HG02642 (cell line): ENCODE data around the gene SMAD6.
A peak's percentile ranks its signal among the peaks of the same experiment; 100 is the strongest.

Experiments used
- ATAC-seq: cut with Tn5 transposase; IDR thresholded peaks from one replicate; pipeline ENCODE4 v1.9.1; 2021; ENCODE audit warnings: mild to moderate bottlenecking; ENCODE audit not compliant: unreplicated experiment, poor library complexity

The SMAD6 gene

GRCh38 chr15:66701422-66702034 is 508 bp upstream of the SMAD6 start:
- ATAC-seq, result peak; percentile 30

DNA sequence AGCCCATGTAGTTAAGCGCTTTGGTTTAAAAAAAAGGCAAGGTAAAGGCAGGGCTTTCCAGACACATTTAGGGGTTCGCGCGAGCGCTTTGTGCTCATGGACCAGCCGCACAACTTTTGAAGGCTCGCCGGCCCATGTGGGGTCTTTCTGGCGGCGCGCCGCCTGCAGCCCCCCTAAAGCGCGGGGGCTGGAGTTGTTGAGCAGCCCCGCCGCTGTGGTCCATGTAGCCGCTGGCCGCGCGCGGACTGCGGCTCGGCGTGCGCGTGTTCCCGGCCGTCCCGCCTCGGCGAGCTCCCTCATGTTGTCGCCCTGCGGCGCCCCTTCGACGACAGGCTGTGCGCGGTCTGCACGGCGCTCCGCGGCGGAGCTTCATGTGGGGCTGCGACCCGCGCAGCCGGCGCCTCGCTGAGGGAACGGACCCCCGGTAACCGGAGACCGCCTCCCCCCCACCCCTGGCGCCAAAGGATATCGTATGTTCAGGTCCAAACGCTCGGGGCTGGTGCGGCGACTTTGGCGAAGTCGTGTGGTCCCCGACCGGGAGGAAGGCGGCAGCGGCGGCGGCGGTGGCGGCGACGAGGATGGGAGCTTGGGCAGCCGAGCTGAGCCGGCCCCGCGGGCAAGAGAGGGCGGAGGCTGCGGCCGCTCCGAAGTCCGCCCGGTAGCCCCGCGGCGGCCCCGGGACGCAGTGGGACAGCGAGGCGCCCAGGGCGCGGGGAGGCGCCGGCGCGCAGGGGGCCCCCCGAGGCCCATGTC is 927 bp downstream of the SMAD6 start:
- no peak for ATAC-seq

GRCh38 chr15:66703540-66703941 is 1.5 kb downstream of the SMAD6 start:
- no peak for ATAC-seq

- ATAC-seq, result no peak
These were observed 2.2 kb downstream of the SMAD6 start for GRCh38 chr15:66704019-66704802.

GRCh38 chr15:66704803-66705153 is 2.7 kb downstream of the SMAD6 start:
- no peak for ATAC-seq

DNA sequence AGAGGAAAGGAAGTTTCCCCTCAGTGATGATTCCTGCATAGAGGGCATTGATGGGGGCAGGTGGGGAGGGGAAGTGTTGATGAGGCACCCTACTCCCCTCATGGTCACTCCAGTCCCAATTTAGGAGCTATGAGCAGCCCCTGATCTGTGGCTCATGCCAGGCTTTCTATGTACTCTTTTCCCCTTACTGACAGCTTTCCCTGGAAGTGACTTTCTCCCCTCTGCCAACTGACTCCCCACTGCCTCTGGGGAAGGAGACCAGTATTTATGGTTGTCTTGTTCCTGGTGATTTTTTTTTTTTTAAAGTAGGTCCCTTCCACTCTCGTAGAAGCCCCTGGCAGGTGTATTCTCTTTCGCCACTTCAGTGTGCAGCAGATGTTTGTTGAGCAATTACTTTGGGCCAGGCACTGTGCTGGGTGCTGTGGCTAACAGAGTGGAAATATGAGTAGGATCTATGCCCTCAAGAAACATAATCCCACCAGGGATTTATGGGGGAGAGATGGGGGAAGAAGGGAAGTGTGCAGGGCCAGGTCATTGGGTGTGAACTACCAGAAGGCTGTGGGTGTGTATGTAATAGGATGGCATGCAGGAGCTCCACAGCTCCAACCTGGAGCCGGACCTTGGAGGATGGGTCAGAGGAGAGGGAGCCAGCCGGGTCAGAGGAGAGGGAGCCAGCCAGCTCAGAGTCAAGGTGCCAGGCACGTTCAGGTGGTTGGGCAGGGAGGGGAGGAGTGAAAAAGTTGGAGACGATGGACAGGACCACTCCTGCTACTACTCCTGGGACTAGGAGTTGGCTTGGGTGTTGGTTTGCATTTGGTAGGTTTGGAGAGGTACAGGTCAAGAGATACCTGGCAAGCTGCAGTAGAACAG is 3.5 kb downstream of the SMAD6 start:
- ATAC-seq, result no peak

DNA sequence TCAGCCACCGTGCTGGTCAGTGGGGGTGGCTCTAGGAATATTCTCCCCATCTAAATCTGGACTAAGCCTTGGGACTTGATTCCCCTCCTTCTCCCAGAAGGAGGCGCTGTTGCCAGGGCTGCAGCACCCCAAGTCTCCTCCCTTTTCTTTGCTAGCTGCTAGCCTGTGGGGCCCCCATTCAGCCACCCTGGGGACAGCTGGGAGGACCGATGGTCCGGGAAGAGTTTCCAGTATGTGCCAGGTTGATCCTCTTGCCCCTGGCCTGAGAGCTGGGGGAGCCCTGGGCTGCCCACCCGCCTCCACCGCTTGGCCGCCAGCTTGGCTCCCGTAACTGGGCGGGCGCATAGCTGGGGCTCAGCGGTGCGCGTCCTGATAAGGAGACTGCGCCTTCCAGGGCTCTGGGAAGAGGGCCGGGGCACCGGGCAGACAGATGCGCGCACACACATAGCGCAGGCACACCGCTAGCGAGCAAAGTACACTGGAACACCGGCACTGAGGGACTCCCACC is 4.2 kb downstream of the SMAD6 start:
- ATAC-seq, result no peak

GRCh38 chr15:66706840-66707239 is 4.8 kb downstream of the SMAD6 start:
- no peak for ATAC-seq

GRCh38 chr15:66707310-66708082 is 5.5 kb downstream of the SMAD6 start:
- ATAC-seq, result no peak

DNA sequence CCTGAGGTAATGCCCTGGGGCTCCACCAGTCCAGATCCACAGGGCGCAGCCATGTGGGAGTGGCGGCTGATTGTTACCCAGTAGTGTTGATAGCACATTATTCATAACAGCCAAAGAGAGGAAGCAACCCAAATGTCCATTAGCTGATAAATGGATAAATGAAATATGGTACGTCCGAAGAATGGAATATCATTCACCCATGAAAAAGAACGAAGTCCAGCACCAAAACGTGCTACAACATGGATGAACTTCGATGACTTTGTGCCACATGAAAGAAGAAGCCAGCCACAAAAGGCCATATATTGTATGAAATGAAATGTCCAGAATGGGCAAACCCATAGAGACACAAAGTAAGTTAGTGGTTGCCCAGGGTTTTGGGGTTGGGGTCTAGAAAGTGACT is 6.4 kb downstream of the SMAD6 start:
- no peak for ATAC-seq

DNA sequence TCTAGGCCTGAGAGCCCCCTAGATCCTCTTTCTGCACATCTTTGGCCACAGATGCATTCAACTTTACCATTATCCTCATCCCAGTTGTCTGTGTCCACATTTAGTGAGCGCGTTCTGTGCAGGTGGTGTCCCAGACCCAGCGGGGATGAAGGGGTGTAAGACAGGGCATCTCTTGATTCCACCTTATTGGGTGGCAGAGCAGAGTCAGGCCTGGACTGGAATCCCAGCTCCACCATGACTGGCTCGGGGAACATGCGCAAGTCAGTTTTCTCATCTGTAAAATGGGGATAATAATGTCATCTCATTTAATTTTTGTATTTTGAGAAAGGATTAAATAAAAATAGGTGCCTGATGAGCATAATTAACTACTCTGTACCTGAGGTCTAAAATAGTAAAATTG is 7.8 kb downstream of the SMAD6 start:
- ATAC-seq, result no peak

DNA sequence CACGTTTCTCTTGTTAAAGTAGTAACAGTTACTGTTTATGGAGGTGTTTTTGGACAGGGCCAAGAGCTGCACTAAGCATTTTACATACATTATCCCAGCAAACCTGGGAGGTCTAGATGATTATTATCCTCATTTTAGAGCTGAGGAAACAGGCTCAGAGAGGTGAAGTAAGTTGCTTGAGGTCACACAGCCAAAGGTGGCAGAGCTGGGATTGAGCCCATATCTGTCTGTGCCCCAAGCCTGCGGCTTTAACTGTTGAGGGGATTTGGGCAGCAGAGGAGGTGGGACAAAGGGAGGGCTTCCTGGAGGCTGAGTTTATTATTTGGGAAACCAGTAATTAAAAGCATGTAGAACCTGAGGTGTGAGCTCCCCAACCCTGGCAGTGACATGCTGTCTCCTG is 9.2 kb downstream of the SMAD6 start:
- no peak for ATAC-seq

- no peak for ATAC-seq
These were observed 9.8 kb downstream of the SMAD6 start for GRCh38 chr15:66711862-66712261.

DNA sequence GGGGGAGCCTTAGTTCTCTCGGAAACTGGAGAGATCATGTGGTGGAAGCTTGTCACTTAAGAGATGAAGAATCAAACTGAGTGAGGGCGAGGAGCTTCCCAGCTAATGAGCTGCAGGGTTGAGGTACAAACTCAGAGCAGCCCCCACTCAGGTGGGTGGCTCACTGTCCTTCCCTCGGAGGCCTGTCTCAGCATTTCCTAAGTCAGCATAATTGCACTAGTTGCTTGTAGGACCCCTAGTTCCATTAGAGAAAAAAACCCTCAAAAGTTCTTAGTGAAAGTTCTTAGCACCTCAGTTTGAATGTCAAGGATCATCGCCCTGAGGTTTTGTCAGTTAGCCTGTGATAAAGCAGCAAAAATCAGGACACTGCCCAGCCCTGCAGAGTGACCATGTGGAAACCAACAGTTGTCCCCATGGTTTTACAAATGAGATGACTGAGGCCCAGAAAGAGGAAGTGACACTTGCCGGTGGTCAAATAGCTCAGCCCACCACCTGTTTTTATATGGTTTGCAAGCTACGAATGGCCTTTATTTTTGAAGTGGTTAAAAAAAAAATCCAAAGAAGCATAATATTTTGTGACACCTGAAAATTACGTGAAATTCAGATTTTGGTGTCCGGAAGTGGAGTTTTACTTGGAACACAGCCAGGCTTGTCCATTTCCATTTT is 11.9 kb downstream of the SMAD6 start:
- no peak for ATAC-seq

- ATAC-seq, result no peak
These were observed 12.5 kb downstream of the SMAD6 start for GRCh38 chr15:66714543-66714981.

- ATAC-seq, result no peak
These were observed 13.2 kb downstream of the SMAD6 start for GRCh38 chr15:66715181-66715624.

DNA sequence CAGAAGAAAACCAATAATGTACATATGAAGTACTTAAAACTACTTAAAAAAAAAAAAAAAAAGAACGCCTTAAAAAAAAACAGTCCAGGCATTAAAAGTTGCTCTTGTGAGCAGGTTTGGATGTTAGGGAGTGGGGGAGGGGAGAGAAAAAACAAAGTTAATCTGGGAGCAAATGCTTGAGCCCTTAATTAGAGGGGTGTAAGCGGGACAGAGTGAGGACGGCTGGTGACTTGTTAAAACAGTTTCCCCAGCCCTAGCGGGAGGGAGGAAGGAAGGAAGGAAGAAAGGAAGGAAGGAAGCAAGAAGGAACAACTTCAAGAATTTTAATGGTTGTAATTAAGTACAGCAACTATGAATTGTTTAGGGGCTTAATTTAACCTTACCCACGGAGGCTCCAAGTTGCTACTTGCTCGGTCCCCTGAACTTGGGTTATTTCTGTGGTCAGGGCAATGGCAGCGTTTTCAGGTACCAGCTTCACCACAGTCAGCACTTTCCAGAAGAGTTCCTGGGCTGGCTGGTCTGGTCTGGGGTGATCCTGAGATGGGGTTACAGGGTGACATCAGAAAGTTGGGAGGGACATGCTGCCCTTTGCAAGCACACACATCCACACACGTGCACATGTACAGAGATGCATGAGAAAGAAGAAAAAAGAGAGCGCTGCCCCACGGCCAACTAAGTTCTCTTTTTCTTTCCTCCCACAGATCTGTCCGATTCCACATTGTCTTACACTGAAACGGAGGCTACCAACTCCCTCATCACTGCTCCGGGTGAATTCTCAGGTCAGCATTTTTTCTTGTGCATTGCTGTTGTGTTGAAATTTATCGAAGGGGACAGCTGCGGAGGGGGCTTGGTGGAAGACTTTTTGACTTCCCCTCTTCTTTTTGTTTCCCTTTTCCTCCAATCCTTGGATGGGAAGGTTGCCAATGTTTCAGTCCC is 14.0 kb downstream of the SMAD6 start:
- no peak for ATAC-seq

DNA sequence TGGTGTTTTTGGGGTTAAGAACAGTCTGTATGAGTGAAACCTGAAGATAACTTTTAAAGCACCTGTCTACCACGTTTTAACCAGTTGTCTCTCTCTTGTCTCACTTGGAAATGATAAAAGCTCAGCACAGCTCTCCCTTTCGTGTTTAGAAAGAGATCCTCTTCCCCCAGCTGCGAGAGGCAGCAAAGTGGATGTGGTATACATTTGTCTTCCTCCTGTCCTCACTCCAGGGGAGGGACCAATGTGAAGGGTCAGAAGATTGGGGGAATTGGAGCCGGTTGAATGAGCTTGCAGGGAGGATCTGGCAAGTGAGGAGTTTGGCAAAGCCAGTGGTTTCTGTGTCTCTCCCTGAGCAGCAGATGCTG is 14.6 kb downstream of the SMAD6 start:
- ATAC-seq, result no peak
